SK-N-SH (cell line): Measurements from ENCODE around the gene FKBP11. TPM values are rescaled to one million over a fixed set of nuclear protein-coding genes. Genes with fewer than 3 reads are reported as not detected.

Experiments used
- CTCF ChIA-PET: fragments of 300-600, 350-600 bp; formaldehyde crosslinking; extraction: SDS; loops from one replicate; lab custom pipeline; 2021; lab: Yijun Ruan, JAX
- POLR2A ChIA-PET: fragments of 350-600 bp; sonication (Branson Sonifier 250); formaldehyde crosslinking; extraction: SDS; loops from one replicate; lab custom pipeline; 2020; ENCODE audit warnings: antibody characterized with exemption, inconsistent platforms; lab: Yijun Ruan, JAX
- DNase-seq: peaks from one replicate; pipeline ENCODE4 v3.0.0; 2012
- H2AFZ ChIP-seq: fragments of 200-600 bp; sonication (generic); 2 replicates; pipeline ENCODE4 v1.8.1; 2016; ENCODE audit warnings: antibody characterized with exemption, mild to moderate bottlenecking, low read depth
- H3F3A ChIP-seq: fragments of 200-600 bp; sonication (generic); replicated peaks from 2 replicates; pipeline ENCODE3; 2016; ENCODE audit warnings: antibody characterized with exemption, mild to moderate bottlenecking; ENCODE audit not compliant: insufficient read depth
- H3K27ac ChIP-seq, 2 experiments: fragments of 200-500 bp in 1 of 2; fragments of 200-600 bp in 1 of 2; sonication (Bioruptor generic) in 1 of 2; sonication (generic), shearing (Covaris generic) in 1 of 2; 2 replicates each; pipeline versions ENCODE4 v1.5.1 to v1.6.1; 2014 to 2016; ENCODE audit warnings: low read depth in 2 of 2, inconsistent platforms in 1 of 2, low read length in 1 of 2, mild to moderate bottlenecking in 1 of 2, mixed read lengths in 1 of 2
- H3K27me3 ChIP-seq: fragments of 200-600 bp; sonication (generic), shearing (Covaris generic); 2 replicates; pipeline ENCODE4 v1.6.1; 2016; ENCODE audit warnings: mixed run types; ENCODE audit not compliant: insufficient read depth
- H3K36me3 ChIP-seq, 2 experiments: fragments of 200-500 bp in 1 of 2; fragments of 200-600 bp in 1 of 2; sonication (Bioruptor generic) in 1 of 2; sonication (generic) in 1 of 2; replicated peaks in 1 of 2; 2 replicates each; pipeline versions ENCODE3 to v1.5.1; 2014 to 2016; ENCODE audit warnings: low read length in 1 of 2, mild to moderate bottlenecking in 1 of 2; ENCODE audit not compliant: insufficient read depth in 2 of 2, control insufficient read depth in 1 of 2
- H3K4me1 ChIP-seq, 2 experiments: fragments of 200-500 bp in 1 of 2; fragments of 200-600 bp in 1 of 2; sonication (Bioruptor generic) in 1 of 2; sonication (generic), shearing (Covaris generic) in 1 of 2; 2 replicates each; pipeline versions ENCODE4 v1.5.1 to v1.6.1; 2014 to 2016; ENCODE audit warnings: low read depth in 1 of 2, low read length in 1 of 2, mixed run types in 1 of 2; ENCODE audit not compliant: insufficient read depth in 2 of 2, control insufficient read depth in 1 of 2
- H3K4me2 ChIP-seq: fragments of 200-600 bp; sonication (generic), shearing (Covaris generic); 2 replicates; pipeline ENCODE4 v1.6.1; 2017; ENCODE audit warnings: mixed run types
- H3K4me3 ChIP-seq, 2 experiments: fragments of 200-500 bp in 1 of 2; fragments of 200-600 bp in 1 of 2; sonication (Bioruptor generic) in 1 of 2; sonication (generic), shearing (Covaris generic) in 1 of 2; 2 replicates each; pipeline versions ENCODE4 v1.5.1 to v1.8.1; 2014 to 2016; ENCODE audit warnings: low read depth in 2 of 2, inconsistent platforms in 1 of 2, low read length in 1 of 2, mild to moderate bottlenecking in 1 of 2, mixed read lengths in 1 of 2, moderate library complexity in 1 of 2
- H3K79me2 ChIP-seq: fragments of 200-600 bp; sonication (generic); 2 replicates; pipeline ENCODE4 v1.8.1; 2017; ENCODE audit warnings: mild to moderate bottlenecking; ENCODE audit not compliant: insufficient read depth
- H3K9ac ChIP-seq: fragments of 200-600 bp; sonication (generic); 2 replicates; pipeline ENCODE4 v1.6.1; 2017; ENCODE audit warnings: mixed run types
- H3K9me2 ChIP-seq: fragments of 200-600 bp; sonication (generic); 2 replicates; pipeline ENCODE4 v1.6.1; 2017; ENCODE audit warnings: mixed run types
- H3K9me3 ChIP-seq: fragments of 200-600 bp; sonication (generic); 2 replicates; pipeline ENCODE4 v1.6.1; 2017; ENCODE audit warnings: mixed run types, mild to moderate bottlenecking, moderate library complexity
- H4K20me1 ChIP-seq: fragments of 200-600 bp; sonication (generic); 2 replicates; pipeline ENCODE4 v1.6.1; 2017; ENCODE audit warnings: mild to moderate bottlenecking, mixed run types; ENCODE audit not compliant: insufficient read depth
- CHD2 ChIP-seq: fragments of 150-350 bp; IDR thresholded peaks from 2 replicates; pipeline ENCODE4 v1.6.1; 2018; ENCODE audit warnings: low read length; ENCODE audit not compliant: partially characterized antibody
- EZH2phosphoT487 ChIP-seq: fragments of 200-600 bp; sonication (generic); IDR thresholded peaks from 2 replicates; pipeline ENCODE4 v1.6.1; 2017; ENCODE audit warnings: low read depth, mixed run types, mild to moderate bottlenecking, antibody characterized with exemption, moderate library complexity, borderline replicate concordance
- GABPA ChIP-seq: IDR thresholded peaks from 2 replicates; pipeline ENCODE4 v1.4.0; 2012; ENCODE audit warnings: low read depth, mild to moderate bottlenecking
- GATA2 ChIP-seq: sonication (generic); formaldehyde crosslinking; IDR thresholded peaks from 2 replicates; pipeline ENCODE4 v1.5.0; 2020; ENCODE audit warnings: mild to moderate bottlenecking, missing genetic modification reagents
- MAX ChIP-seq: IDR thresholded peaks from 2 replicates; pipeline ENCODE4 v1.4.0; 2012; ENCODE audit warnings: low read depth
- NFIC ChIP-seq: IDR thresholded peaks from 2 replicates; pipeline ENCODE4 v1.4.0; 2012; ENCODE audit warnings: borderline replicate concordance
- NRF1 ChIP-seq: IDR thresholded peaks from 2 replicates; pipeline ENCODE4 v1.6.1; 2012; ENCODE audit warnings: low read depth, mild to moderate bottlenecking, low read length
- POLR2AphosphoS5 ChIP-seq: IDR thresholded peaks from 2 replicates; pipeline ENCODE4 v1.6.1; 2012; ENCODE audit warnings: low read depth, low read length
- RCOR1 ChIP-seq: fragments of 150-350 bp; IDR thresholded peaks from 2 replicates; pipeline ENCODE4 v1.6.1; 2017; ENCODE audit warnings: antibody characterized with exemption, low read length
- RFX5 ChIP-seq: IDR thresholded peaks from 2 replicates; pipeline ENCODE4 v1.6.1; 2012; ENCODE audit warnings: mild to moderate bottlenecking, improper control_type of control experiment, low read length
- RXRA ChIP-seq: IDR thresholded peaks from 2 replicates; pipeline ENCODE4 v1.4.0; 2012; ENCODE audit warnings: low read depth, mild to moderate bottlenecking, borderline replicate concordance
- SMC3 ChIP-seq: IDR thresholded peaks from 2 replicates; pipeline ENCODE4 v1.6.1; 2012; ENCODE audit warnings: low read depth, low read length, improper control_type of control experiment
- TAF1 ChIP-seq: IDR thresholded peaks from 2 replicates; pipeline ENCODE4 v1.6.1; 2012; ENCODE audit warnings: low read depth, mild to moderate bottlenecking, low read length, moderate library complexity, borderline replicate concordance
- YY1 ChIP-seq: IDR thresholded peaks from 2 replicates; pipeline ENCODE4 v1.4.0; 2012; ENCODE audit warnings: low read depth, mild to moderate bottlenecking
- ZBTB33 ChIP-seq: IDR thresholded peaks from 2 replicates; pipeline ENCODE4 v1.4.0; 2012; ENCODE audit warnings: low read depth, borderline replicate concordance
- WGBS: methylation state at CpG from one replicate; pipeline ENCODE4 v1.1.6; 2017; ENCODE audit warnings: low lambda C conversion rate; 5-methylcytosine and 5-hydroxymethylcytosine counted together
- polyA plus RNA-seq, 3 experiments: library from polyadenylated mRNA; depleted of rRNA; stranded (reverse); fragments of >200 nt; gene quantifications; 2 replicates each; pipeline ENCODE4 v1.2.3, GENCODE V29; 2012
- TF ChIP-seq, protein P1 (sequence below): fragments of 150-350 bp; IDR thresholded peaks from 2 replicates; pipeline ENCODE4 v1.6.1; 2017; ENCODE audit warnings: antibody characterized with exemption, low read length, low read depth, borderline replicate concordance

The FKBP11 gene
- polyA plus RNA-seq, 1 of the 3 experiments (the other 2 are of a cell fraction): 28.5 TPM

GRCh38 chr12:48889679-48890078 lies 35.6 kb downstream of the FKBP11 start:
- H3K4me3 ChIP-seq: no peak overlapping the region
- peaks cover 0 to 2% of the 10 kb centered on the region in 2 experiments; a peak in 1 of 4 replicates for H3K4me1 ChIP-seq
- no peaks in the 10 kb centered on the region for H3K9me3 ChIP-seq
- WGBS: 71% methylated on average over 3 of the region's 3 CpGs
- no peak overlapping the region for H3K27ac ChIP-seq
- CTCF ChIA-PET: interaction anchor here (0.8 to 15.3 kb wide), 25 partner anchors 13 to 420 kb away, joined by 3 to 667 read pairs (median 5); partner anchors contain the start of genes DDN, DDX23, FKBP11 and RND1
- no peak overlapping the region for H3K4me2 ChIP-seq
- no peak overlapping the region for H2AFZ ChIP-seq
- H3F3A ChIP-seq: no peaks in the 10 kb centered on the region
- TF ChIP-seq CHD2 (no peak), MAX (no peak), RFX5 (no peak), YY1 (no peak), ZBTB33 (no peak), TAF1 (no peak), RCOR1 (no peak), GATA2 (no peak), EZH2phosphoT487 (no peak)
- DNase-seq: no peak
- POLR2A ChIA-PET: interaction anchor here (0.6 to 2.7 kb wide), 2 partner anchors 37 to 53 kb away, joined by 5 to 31 read pairs; partner anchors contain the start of gene DDX23
- H4K20me1 ChIP-seq: no peaks in the 10 kb centered on the region
- H3K9ac ChIP-seq: no peak overlapping the region
- no peaks in the 10 kb centered on the region; the same call in 1 of the 2 replicates for H3K27me3 ChIP-seq
- H3K79me2 ChIP-seq: no peaks in the 10 kb centered on the region
- H3K9me2 ChIP-seq: no peaks in the 10 kb centered on the region
- H3K36me3 ChIP-seq: no peaks in the 10 kb centered on the region

DNA sequence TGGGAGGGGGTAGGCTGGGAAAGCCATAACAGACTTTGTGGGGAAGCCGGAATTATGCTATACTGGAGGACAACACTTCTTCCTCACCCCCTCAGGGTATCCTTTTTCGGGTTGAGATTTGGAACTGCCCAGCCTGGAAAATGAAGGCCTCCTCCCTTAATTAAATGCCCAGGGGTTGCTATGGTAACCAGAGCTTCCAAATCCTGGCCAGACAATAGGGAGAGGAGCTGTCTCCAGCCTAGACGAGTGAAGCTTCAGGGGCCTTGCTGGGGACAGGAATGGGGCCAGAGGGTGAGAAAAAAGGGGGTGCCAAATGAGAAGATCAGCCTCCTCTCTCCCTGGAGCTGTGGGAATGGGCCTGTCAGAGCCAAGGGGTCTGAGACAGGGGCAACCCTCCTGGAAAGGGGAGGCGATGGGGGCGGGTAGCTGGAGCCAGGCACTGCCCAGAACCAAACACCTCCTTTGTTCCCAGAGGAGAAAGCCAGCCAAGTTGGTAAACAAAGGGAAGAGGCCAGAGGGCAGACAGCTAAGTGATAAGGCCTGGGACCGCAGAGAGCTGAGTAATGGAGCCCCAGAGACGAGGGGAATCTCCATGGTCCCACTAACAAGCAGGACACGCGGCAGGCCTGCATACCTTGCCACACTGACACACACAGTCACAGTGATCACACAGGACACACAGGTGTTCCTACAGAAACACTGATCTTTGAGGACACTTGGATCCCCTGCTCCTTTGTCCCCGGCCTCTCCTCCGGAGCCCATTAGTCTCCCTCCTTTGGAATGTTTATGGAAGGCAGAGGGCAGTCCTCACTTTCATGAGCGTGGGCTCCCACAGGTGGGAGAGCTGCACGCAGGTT lies 41.8 kb downstream of the FKBP11 start:
- peak; percentile 61 for DNase-seq
- no peak overlapping the region; a peak in 1 of 4 replicates for H3K27ac ChIP-seq
- H4K20me1 ChIP-seq: no peaks in the 10 kb centered on the region
- H3K4me2 ChIP-seq: no peak overlapping the region
- TF ChIP-seq SMC3 (no peak), RXRA (no peak), NFIC (no peak), YY1 (no peak), POLR2AphosphoS5 (no peak), GABPA (no peak), NRF1 (no peak)
- TF ChIP-seq, protein P1, sequence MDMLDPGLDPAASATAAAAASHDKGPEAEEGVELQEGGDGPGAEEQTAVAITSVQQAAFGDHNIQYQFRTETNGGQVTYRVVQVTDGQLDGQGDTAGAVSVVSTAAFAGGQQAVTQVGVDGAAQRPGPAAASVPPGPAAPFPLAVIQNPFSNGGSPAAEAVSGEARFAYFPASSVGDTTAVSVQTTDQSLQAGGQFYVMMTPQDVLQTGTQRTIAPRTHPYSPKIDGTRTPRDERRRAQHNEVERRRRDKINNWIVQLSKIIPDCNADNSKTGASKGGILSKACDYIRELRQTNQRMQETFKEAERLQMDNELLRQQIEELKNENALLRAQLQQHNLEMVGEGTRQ: no peak
- TF ChIP-seq, all 33 proteins: peak for 0
- Histone ChIP-seq H3K4me1 (peaks cover 5 to 12% of the 10 kb centered on the region in 2 experiments; a peak in 1 of 4 replicates), H3K9ac (no peak overlapping the region), H2AFZ (no peak overlapping the region), H3K9me2 (no peaks in the 10 kb centered on the region), H3K9me3 (no peaks in the 10 kb centered on the region), H3K36me3 (no peaks in the 10 kb centered on the region), H3K79me2 (no peaks in the 10 kb centered on the region), H3K4me3 (no peak overlapping the region), H3F3A (no peaks in the 10 kb centered on the region), H3K27me3 (peaks cover 4% of the 10 kb centered on the region; the same call in 1 of the 2 replicates)
- ChIA-PET POLR2A (interaction anchor here (0.5 to 2.2 kb wide), 2 partner anchors 17 to 26 kb away, joined by 3 to 7 read pairs; no protein-coding TSS in a partner anchor), CTCF (interaction anchor here (0.9 to 34.8 kb wide), 4 partner anchors 2 to 94 kb away, joined by 3 to 667 read pairs (median 337); partner anchors contain the start of genes DDX23 and RND1)
- WGBS: 64% methylated on average over 13 of the region's 13 CpGs
